ENCODE data around the gene SYNE1.

DNA sequence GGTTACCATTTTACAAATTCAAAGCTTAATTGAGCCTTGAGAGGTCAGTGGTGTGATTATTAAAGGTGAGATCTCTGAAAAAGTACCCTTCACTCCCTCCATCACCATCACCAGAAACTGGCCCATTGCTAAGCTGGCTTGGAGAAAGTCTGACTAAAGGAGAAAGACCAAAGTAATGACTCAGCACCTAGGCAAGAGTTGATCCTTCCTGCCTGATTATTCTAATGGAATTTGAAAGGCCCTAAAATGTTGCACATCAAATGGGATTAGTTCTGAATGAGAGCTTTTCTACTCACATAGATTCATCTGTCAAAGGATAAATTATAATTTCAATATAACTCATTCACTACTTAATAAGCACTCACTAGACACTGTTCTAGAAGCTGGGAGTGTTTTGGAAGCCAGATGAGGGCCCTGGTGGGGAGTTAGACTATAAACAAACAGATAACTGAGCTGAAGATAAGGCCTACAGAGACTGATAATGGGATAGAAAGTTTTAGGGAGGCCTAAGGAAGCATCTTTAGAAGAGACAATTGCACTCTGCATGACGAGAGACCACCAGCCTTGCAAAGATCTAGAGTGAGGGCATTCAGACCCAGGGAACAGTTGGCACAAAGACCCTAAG lies 366.7 kb downstream of the SYNE1 start:
- TF ChIP-seq CTCF (IDR thresholded peaks at IDR 0.05) (no peak), POLR2AphosphoS5 (IDR thresholded peaks at IDR 0.05) (no peak), EP300 (IDR thresholded peaks at IDR 0.05) (no peak)
